ENCODE measurements around the gene NUDT22. TPM values are rescaled to one million over a fixed set of nuclear protein-coding genes. Genes with fewer than 3 reads are reported as not detected.

The NUDT22 gene
- total and polyA plus RNA-seq, 2 of the 4 experiments (the other 2 are of a cell fraction), result 21.3 to 44.6 TPM

DNA sequence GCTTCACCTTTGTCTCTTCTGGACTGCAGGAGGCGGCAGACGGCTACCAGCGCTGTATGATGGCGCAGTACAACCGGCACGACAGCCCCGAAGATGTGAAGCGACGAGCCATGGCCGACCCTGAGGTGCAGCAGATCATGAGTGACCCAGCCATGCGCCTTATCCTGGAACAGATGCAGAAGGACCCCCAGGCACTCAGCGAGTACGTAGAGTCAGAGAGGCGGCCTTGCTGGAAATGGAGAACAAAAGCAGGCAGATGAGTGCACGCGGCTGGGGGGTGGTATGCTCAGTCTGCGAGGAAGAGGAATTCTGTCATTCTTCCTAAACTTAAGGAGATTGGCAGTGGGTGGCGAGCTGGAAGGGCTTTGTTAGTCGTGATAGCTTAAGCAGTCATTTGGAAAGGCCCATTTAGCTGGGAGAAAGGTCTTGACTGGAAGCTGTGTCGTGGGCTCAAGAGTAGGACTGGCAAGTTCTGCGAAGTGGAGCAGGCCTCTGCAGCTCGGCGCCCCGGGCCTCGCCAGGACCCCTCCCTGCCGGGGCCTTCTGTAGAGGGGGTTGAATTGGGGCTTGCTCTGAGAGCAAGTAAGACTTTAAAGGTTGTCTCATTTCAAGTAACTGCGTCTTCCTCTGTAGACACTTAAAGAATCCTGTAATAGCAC is 22.5 kb upstream of the NUDT22 start:
- no peak for ATAC-seq (ENCODE audit: low read depth)
- Histone ChIP-seq H3K4me2 (ENCODE audit: low read depth, low read length) (no peak overlapping the region), H3K9me3 (ENCODE audit: control insufficient read depth, insufficient read depth, low read length) (no peaks in the 10 kb centered on the region), H2AK9ac (replicated peaks; ENCODE audit: low read depth, low read length, poor library complexity) (no peak overlapping the region), H4K91ac (ENCODE audit: insufficient read depth, low read depth, low read length) (no peak overlapping the region), H2BK20ac (ENCODE audit: low read depth, low read length) (no peak overlapping the region), H3K23ac (ENCODE audit: low read depth, low read length) (no peak overlapping the region), H2BK120ac (ENCODE audit: low read depth, low read length) (no peak overlapping the region), H3K4ac (ENCODE audit: low read depth, low read length) (no peak overlapping the region), H3K9me1 (ENCODE audit: insufficient read depth, low read length) (no peaks in the 10 kb centered on the region), H3K79me1 (ENCODE audit: low read depth in 1 of 2, low read length in 2 of 2) (peaks cover 0 to 44% of the 10 kb centered on the region in 2 experiments; a peak in 3 of 4 replicates), H3K4me3 (ENCODE audit: insufficient read depth, low read depth, low read length) (no peak overlapping the region), H2BK15ac (ENCODE audit: low read depth, low read length) (no peak overlapping the region), H4K20me1 (ENCODE audit: insufficient read depth, low read length) (peaks cover 13% of the 10 kb centered on the region; the same call in 1 of the 2 replicates), H3K27me3 (ENCODE audit: control insufficient read depth, insufficient read depth, low read length) (no peaks in the 10 kb centered on the region), H3K56ac (ENCODE audit: extremely low read depth, insufficient read depth, low read length) (no peak overlapping the region), H4K8ac (ENCODE audit: low read depth in 2 of 2, low read length in 2 of 2) (no peak overlapping the region), H3K36me3 (ENCODE audit: control insufficient read depth, insufficient read depth, low read length) (peaks cover 56% of the 10 kb centered on the region), H3K27ac (ENCODE audit: insufficient read depth, low read length) (no peak overlapping the region), H4K5ac (ENCODE audit: low read depth, low read length) (no peak overlapping the region), H2AFZ (replicated peaks; ENCODE audit: low read length, poor library complexity) (no peak overlapping the region), H3K14ac (replicated peaks; ENCODE audit: low read depth, low read length) (no peak overlapping the region), H3K18ac (ENCODE audit: low read depth, low read length) (no peak overlapping the region), H2BK5ac (ENCODE audit: low read depth, low read length, poor library complexity, severe bottlenecking) (no peak overlapping the region), H2AK5ac (ENCODE audit: low read depth, low read length) (no peak overlapping the region), H3K9ac (ENCODE audit: low read depth, low read length) (no peak overlapping the region), H3K4me1 (ENCODE audit: control insufficient read depth, insufficient read depth, low read length) (peaks cover 10% of the 10 kb centered on the region)
- ChIA-PET CTCF (interaction anchor here (0.7 to 2.0 kb wide), 3 partner anchors 98 to 144 kb away, joined by 3 to 12 read pairs (median 8); no protein-coding TSS in a partner anchor), POLR2A (ENCODE audit: unreplicated experiment) (no interaction called here)
- DNase-seq, result no peak
- intact Hi-C loops (cut with micrococcal nuclease) (loop anchor here (1.0 to 10.0 kb wide), 2 partner anchors 98 to 451 kb away; no protein-coding TSS in a partner anchor), dilution Hi-C loops (cut with HindIII; ENCODE audit: low sequenced_read_pairs, unreplicated experiment) (no loop called here), in situ Hi-C loops (cut with MboI; ENCODE audit: low sequenced_read_pairs) (loop anchor here (5.0 kb wide), 1 partner anchor 99 kb away; the partner anchor contains the start of gene CATSPERZ)
- TF ChIP-seq NFE2L2 (IDR thresholded peaks at IDR 0.05; ENCODE audit: low read depth, low read length) (no peak), SMC3 (IDR thresholded peaks at IDR 0.05; ENCODE audit: low read depth, low read length) (no peak)
- TF ChIP-seq, protein P1, sequence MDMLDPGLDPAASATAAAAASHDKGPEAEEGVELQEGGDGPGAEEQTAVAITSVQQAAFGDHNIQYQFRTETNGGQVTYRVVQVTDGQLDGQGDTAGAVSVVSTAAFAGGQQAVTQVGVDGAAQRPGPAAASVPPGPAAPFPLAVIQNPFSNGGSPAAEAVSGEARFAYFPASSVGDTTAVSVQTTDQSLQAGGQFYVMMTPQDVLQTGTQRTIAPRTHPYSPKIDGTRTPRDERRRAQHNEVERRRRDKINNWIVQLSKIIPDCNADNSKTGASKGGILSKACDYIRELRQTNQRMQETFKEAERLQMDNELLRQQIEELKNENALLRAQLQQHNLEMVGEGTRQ (IDR thresholded peaks at IDR 0.05; ENCODE audit: low read depth, low read length), result no peak
- 90% methylated on average over 15 of the region's 27 CpGs; no CpG with 5 or more reads in 1 of the 2 experiments for WGBS, 2 experiments (ENCODE audit: extremely low coverage in 2 of 2, insufficient read length in 1 of 2)
- BruUV-seq (replicated peaks), result no TSS peak

Data from IMR-90 (cell line).